Transverse colon (tissue), 4 donors: ENCODE data around the gene HES5. TPM values are rescaled to one million over a fixed set of nuclear protein-coding genes. Genes with fewer than 3 reads are reported as not detected.

Source experiments
- DNase-seq: peaks from one replicate; pipeline ENCODE4 v3.0.0-alpha.2; 2019
- H3K27ac ChIP-seq, 4 donors: fragments of 200-600 bp; sonication (generic); 2 replicates each; pipeline ENCODE4 v1.5.1; 2016 to 2018; ENCODE audit warnings: inconsistent platforms in 4 of 4
- H3K27me3 ChIP-seq: fragments of 200-600 bp; sonication (generic); 2 replicates; pipeline ENCODE4 v1.5.1; 2017; ENCODE audit warnings: inconsistent platforms
- H3K36me3 ChIP-seq, 4 donors: fragments of 200-600 bp; sonication (generic); 2 replicates each; pipeline ENCODE4 v1.5.1; 2017 to 2019; ENCODE audit warnings: inconsistent platforms in 4 of 4
- H3K4me1 ChIP-seq, 4 donors: fragments of 200-600 bp; sonication (generic); 2 replicates each; pipeline ENCODE4 v1.5.1; 2017 to 2020; ENCODE audit warnings: inconsistent platforms in 4 of 4
- H3K4me3 ChIP-seq, 4 donors: fragments of 200-600 bp; sonication (generic); 1 replicate in 1 of 4; 2 replicates in 3 of 4; pipeline versions ENCODE4 v1.5.1 to v1.6.1; 2017 to 2019; ENCODE audit warnings: inconsistent platforms in 4 of 4
- H3K9me3 ChIP-seq, 2 donors: fragments of 200-600 bp; sonication (generic); 2 replicates each; pipeline ENCODE4 v1.5.1; 2017 to 2019; ENCODE audit warnings: inconsistent platforms in 2 of 2
- CTCF ChIP-seq, 5 experiments: fragments of 200-600 bp in 3 of 5; fragments of 450-650 bp in 2 of 5; sonication (generic) in 3 of 5; IDR thresholded peaks; 1 replicate in 2 of 5; 2 replicates in 3 of 5; pipeline ENCODE4 v1.5.1; 2016 to 2017; ENCODE audit warnings: antibody characterized with exemption in 5 of 5, inconsistent platforms in 3 of 5, mild to moderate bottlenecking in 2 of 5, moderate library complexity in 1 of 5
- EP300 ChIP-seq: sonication (generic); formaldehyde crosslinking; IDR thresholded peaks from one replicate; pipeline ENCODE4 v1.6.1; 2017; ENCODE audit warnings: antibody characterized with exemption, low read depth
- POLR2A ChIP-seq: fragments of 450-650 bp; IDR thresholded peaks from one replicate; pipeline ENCODE4 v1.6.1; 2016; ENCODE audit warnings: antibody characterized with exemption, mild to moderate bottlenecking, moderate library complexity
- POLR2AphosphoS5 ChIP-seq, 3 donors: sonication (generic); formaldehyde crosslinking; IDR thresholded peaks; one replicate each; pipeline ENCODE4 v1.6.1; 2016; ENCODE audit warnings: antibody characterized with exemption in 3 of 3
- WGBS, 2 donors: methylation state at CpG; one replicate each; pipeline ENCODE4 v1.1.5; 2018; ENCODE audit warnings: low coverage in 1 of 2; 5-methylcytosine and 5-hydroxymethylcytosine counted together
- in situ Hi-C, 4 donors: fragments of 200-750 bp; cut with MboI; loops; one replicate each; pipeline versions ENCODE4 v1.15.0 to v1.15.1; 2017; ENCODE audit warnings: low sequenced_read_pairs in 3 of 4, low pct_ligation_motif_present in 1 of 4, low pct_unique_long_range_greater_than_20kb in 1 of 4
- intact Hi-C: fragments of 100-400 bp; cut with DNase I; formaldehyde crosslinking; loops from one replicate; pipeline ENCODE4 v1.15.1; 2023; ENCODE audit warnings: low total_unique reads
- total RNA-seq, 4 donors: library from RNA; depleted of rRNA; stranded (reverse); fragments of >200 nt; gene quantifications; one replicate each; pipeline ENCODE4 v1.1.0, GENCODE V29; 2016

Gene HES5
- total RNA-seq, 4 donors from 2014 or later = 0.64 to 1.1 TPM; not detected in 2

- intact Hi-C loops = no loop called here
- no peak for DNase-seq
- 33% methylated on average over 9 of the region's 9 CpGs; no CpG with 5 or more reads in 1 of the 2 donors for WGBS, 2 donors
These were observed 7.7 kb upstream of the HES5 start for GRCh38 chr1:2537784-2538115.

GRCh38 chr1:2535981-2536380 is 5.9 kb upstream of the HES5 start:
- Histone ChIP-seq H3K36me3 (no peaks in the 10 kb centered on the region), H3K4me3 (no peak overlapping the region), H3K9me3 (no peaks in the 10 kb centered on the region), H3K4me1 (peaks cover 7 to 31% (median 30%) of the 10 kb centered on the region in 4 donors), H3K27me3 (peaks cover 62% of the 10 kb centered on the region), H3K27ac (no peak overlapping the region)
- TF ChIP-seq POLR2A = no peak
- in situ Hi-C loops = loop anchor here in 1 of 4 donors (25.0 kb wide), 1 partner anchor 349 kb away; the partner anchor contains the start of gene FAAP20
- intact Hi-C loops = no loop called here
- WGBS, 2 donors = 56 to 76% methylated on average over 2 to 9 of the region's 9 CpGs
- no peak for DNase-seq

More at GRCh38 chr1:2537784-2538115, 7.7 kb upstream of the HES5 start:
- Histone ChIP-seq H3K9me3 (no peaks in the 10 kb centered on the region), H3K36me3 (no peaks in the 10 kb centered on the region), H3K27ac (no peak overlapping the region), H3K4me1 (peaks cover 7 to 39% (median 36%) of the 10 kb centered on the region in 4 donors), H3K27me3 (peaks cover 47% of the 10 kb centered on the region), H3K4me3 (no peak overlapping the region)
- no peak for TF ChIP-seq CTCF (IDR thresholded peaks at IDR 0.05)
- TF ChIP-seq POLR2AphosphoS5 (IDR thresholded peaks at IDR 0.05) = no peak
- TF ChIP-seq POLR2A = no peak
- TF ChIP-seq EP300 = no peak
- in situ Hi-C loops = loop anchor here in 1 of 4 donors (25.0 kb wide), 1 partner anchor 350 kb away; the partner anchor contains the start of gene FAAP20

- in situ Hi-C loops = loop anchor here in 1 of 4 donors (25.0 kb wide), 1 partner anchor 348 kb away; the partner anchor contains the start of gene FAAP20
- peaks cover 62% of the 10 kb centered on the region for H3K27me3 ChIP-seq
- H3K9me3 ChIP-seq = no peaks in the 10 kb centered on the region
- intact Hi-C loops = no loop called here
- no peak overlapping the region for H3K4me3 ChIP-seq
- peaks cover 8 to 31% (median 30%) of the 10 kb centered on the region in 4 donors for H3K4me1 ChIP-seq
- WGBS, 2 donors = 33% methylated on average over 14 of the region's 27 CpGs; no CpG with 5 or more reads in 1 of the 2 donors
- H3K27ac ChIP-seq = peak overlapping the region in 1 of 4 donors; percentile 6
- H3K36me3 ChIP-seq = no peaks in the 10 kb centered on the region
- no peak for DNase-seq
- no peak for TF ChIP-seq EP300
- no peak for TF ChIP-seq POLR2AphosphoS5 (IDR thresholded peaks at IDR 0.05)
These were observed 5.4 kb upstream of the HES5 start for GRCh38 chr1:2535455-2535854.

GRCh38 chr1:2534687-2535441 is 4.8 kb upstream of the HES5 start:
- intact Hi-C loops = no loop called here
- H3K27me3 ChIP-seq = peaks cover 62% of the 10 kb centered on the region
- WGBS, 2 donors = 22% methylated on average over 18 of the region's 18 CpGs; no CpG with 5 or more reads in 1 of the 2 donors
- DNase-seq = peak; percentile 63
- H3K4me3 ChIP-seq = no peak overlapping the region
- H3K4me1 ChIP-seq = peaks cover 12 to 36% (median 34%) of the 10 kb centered on the region in 4 donors
- in situ Hi-C loops = loop anchor here in 1 of 4 donors (25.0 kb wide), 1 partner anchor 348 kb away; the partner anchor contains the start of gene FAAP20
- TF ChIP-seq CTCF (IDR thresholded peaks at IDR 0.05) (no peak), POLR2A (no peak), POLR2AphosphoS5 (IDR thresholded peaks at IDR 0.05) (peak; percentile 27 to 60 (median 39)), EP300 (no peak)
- no peaks in the 10 kb centered on the region for H3K9me3 ChIP-seq
- no peaks in the 10 kb centered on the region for H3K36me3 ChIP-seq
- H3K27ac ChIP-seq = peak overlapping the region in 1 of 4 donors; percentile 6

GRCh38 chr1:2534315-2534686 is 4.2 kb upstream of the HES5 start:
- 35% methylated on average over 7 of the region's 7 CpGs; no CpG with 5 or more reads in 1 of the 2 donors for WGBS, 2 donors
- Histone ChIP-seq H3K4me3 (no peak overlapping the region), H3K9me3 (no peaks in the 10 kb centered on the region), H3K36me3 (no peaks in the 10 kb centered on the region), H3K4me1 (peaks cover 13 to 38% (median 37%) of the 10 kb centered on the region in 4 donors), H3K27ac (no peak overlapping the region), H3K27me3 (peaks cover 60% of the 10 kb centered on the region)
- DNase-seq = no peak
- in situ Hi-C loops = loop anchor here in 1 of 4 donors (25.0 kb wide), 1 partner anchor 347 kb away; the partner anchor contains the start of gene FAAP20
- intact Hi-C loops = no loop called here
- TF ChIP-seq EP300 (no peak), POLR2AphosphoS5 (IDR thresholded peaks at IDR 0.05) (no peak), POLR2A (no peak), CTCF (IDR thresholded peaks at IDR 0.05) (no peak)
